ENCODE data around the gene LRRTM4. TPM values are rescaled to one million over a fixed set of nuclear protein-coding genes. Genes with fewer than 3 reads are reported as not detected.
"Not testable (repeated sequence)": the region's sequence is repeated elsewhere in the genome, so short reads cannot be mapped to it uniquely, and the experiment has no call there.

LRRTM4 gene
- total RNA-seq, 1 donor from 2014 or later, result 5.4 TPM

GRCh38 chr2:77191665-77192064, 330.5 kb downstream of the LRRTM4 start:
- Mint-ChIP-seq H3K27ac (no peak overlapping the region), H3K27me3 (no peaks in the 10 kb centered on the region), H3K36me3 (no peaks in the 10 kb centered on the region), H3K4me1 (ENCODE audit: unreplicated experiment) (no peaks in the 10 kb centered on the region), H3K4me3 (no peak overlapping the region), H3K9me3 (no peaks in the 10 kb centered on the region)
- TF ChIP-seq CTCF (conservative IDR thresholded peaks at IDR 0.05), result no peak
- no peak for DNase-seq (ENCODE audit: extremely low spot score, unreplicated experiment)

GRCh38 chr2:77190721-77191346, 331.3 kb downstream of the LRRTM4 start:
- no peaks in the 10 kb centered on the region for H3K36me3 Mint-ChIP-seq
- no peak overlapping the region for H3K4me3 Mint-ChIP-seq
- no peak for TF ChIP-seq CTCF (conservative IDR thresholded peaks at IDR 0.05)
- H3K4me1 Mint-ChIP-seq (ENCODE audit: unreplicated experiment), result no peaks in the 10 kb centered on the region
- H3K27ac Mint-ChIP-seq, result no peak overlapping the region
- no peaks in the 10 kb centered on the region for H3K27me3 Mint-ChIP-seq
- DNase-seq (ENCODE audit: extremely low spot score, unreplicated experiment), result no peak
- H3K9me3 Mint-ChIP-seq, result no peaks in the 10 kb centered on the region

GRCh38 chr2:77185052-77185451, 337.1 kb downstream of the LRRTM4 start:
- Mint-ChIP-seq H3K9me3 (no peaks in the 10 kb centered on the region), H3K36me3 (no peaks in the 10 kb centered on the region), H3K4me1 (ENCODE audit: unreplicated experiment) (no peaks in the 10 kb centered on the region), H3K4me3 (no peak overlapping the region), H3K27me3 (no peaks in the 10 kb centered on the region), H3K27ac (no peak overlapping the region)
- no peak for TF ChIP-seq CTCF (conservative IDR thresholded peaks at IDR 0.05)
- no peak for DNase-seq (ENCODE audit: extremely low spot score, unreplicated experiment)

GRCh38 chr2:77179297-77179696, 342.9 kb downstream of the LRRTM4 start:
- H3K4me3 Mint-ChIP-seq, result no peak overlapping the region
- no peaks in the 10 kb centered on the region for H3K27me3 Mint-ChIP-seq
- no peaks in the 10 kb centered on the region for H3K4me1 Mint-ChIP-seq (ENCODE audit: unreplicated experiment)
- no peak for TF ChIP-seq CTCF (conservative IDR thresholded peaks at IDR 0.05)
- H3K36me3 Mint-ChIP-seq, result no peaks in the 10 kb centered on the region
- no peak for DNase-seq (ENCODE audit: extremely low spot score, unreplicated experiment)
- no peak overlapping the region for H3K27ac Mint-ChIP-seq
- H3K9me3 Mint-ChIP-seq, result peaks cover 4% of the 10 kb centered on the region

GRCh38 chr2:77175266-77175780, 346.9 kb downstream of the LRRTM4 start:
- H3K4me1 Mint-ChIP-seq (ENCODE audit: unreplicated experiment); H3K9me3 Mint-ChIP-seq; H3K4me3 Mint-ChIP-seq; H3K27me3 Mint-ChIP-seq; DNase-seq (ENCODE audit: extremely low spot score, unreplicated experiment); H3K27ac Mint-ChIP-seq; H3K36me3 Mint-ChIP-seq: not testable (repeated sequence)

- no peaks in the 10 kb centered on the region for H3K27me3 Mint-ChIP-seq
- H3K27ac Mint-ChIP-seq, result no peak overlapping the region
- H3K4me3 Mint-ChIP-seq, result no peak overlapping the region
- no peaks in the 10 kb centered on the region for H3K36me3 Mint-ChIP-seq
- H3K9me3 Mint-ChIP-seq, result no peaks in the 10 kb centered on the region
- no peak for DNase-seq (ENCODE audit: extremely low spot score, unreplicated experiment)
- no peak for TF ChIP-seq CTCF (conservative IDR thresholded peaks at IDR 0.05)
- no peaks in the 10 kb centered on the region for H3K4me1 Mint-ChIP-seq (ENCODE audit: unreplicated experiment)
These were observed 352.8 kb downstream of the LRRTM4 start for GRCh38 chr2:77169426-77169825.

GRCh38 chr2:77164021-77164420, 358.2 kb downstream of the LRRTM4 start:
- H3K9me3 Mint-ChIP-seq, result not testable (repeated sequence)

More at GRCh38 chr2:77164021-77164420, 358.2 kb downstream of the LRRTM4 start:
- not testable (repeated sequence) for DNase-seq (ENCODE audit: extremely low spot score, unreplicated experiment); H3K4me3 Mint-ChIP-seq; H3K27me3 Mint-ChIP-seq; H3K4me1 Mint-ChIP-seq (ENCODE audit: unreplicated experiment); H3K27ac Mint-ChIP-seq; H3K36me3 Mint-ChIP-seq

Data from type B pancreatic cell (in vitro differentiated cells).